CD4-positive, alpha-beta T cell treated with Interleukin-12 subunit alpha and Interleukin-12 subunit beta, for 1 hour (primary cell): Measurements from ENCODE around the gene FAM124A.
A peak's percentile ranks its signal among the peaks of the same experiment; 100 is the strongest.
"Not testable (repeated sequence)": the region's sequence is repeated elsewhere in the genome, so short reads cannot be mapped to it uniquely, and the experiment has no call there.

Source experiments
- DNase-seq: peaks from one replicate; pipeline ENCODE4 v3.0.0-alpha.2; 2020

FAM124A gene

DNA sequence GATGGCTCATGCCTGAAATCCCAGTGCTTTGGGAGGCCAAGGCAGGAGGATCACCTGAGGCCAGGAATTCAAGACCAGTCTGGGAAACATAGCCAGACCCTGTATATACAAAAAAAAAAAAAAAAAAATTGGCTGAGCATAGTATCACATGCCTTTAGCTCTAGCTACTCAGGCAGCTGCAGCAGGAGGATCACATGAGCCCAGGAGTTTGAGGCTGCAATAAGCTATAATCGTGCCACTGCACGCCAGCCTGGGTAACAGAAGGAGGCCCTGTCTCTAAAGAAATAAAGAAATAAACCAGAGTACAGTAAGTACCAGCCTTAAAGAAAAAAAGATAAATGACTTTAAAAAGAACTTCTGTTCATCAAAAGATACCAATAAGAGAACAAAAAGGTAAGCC, 52.9 kb downstream of the FAM124A start:
- DNase-seq, result no peak

DNA sequence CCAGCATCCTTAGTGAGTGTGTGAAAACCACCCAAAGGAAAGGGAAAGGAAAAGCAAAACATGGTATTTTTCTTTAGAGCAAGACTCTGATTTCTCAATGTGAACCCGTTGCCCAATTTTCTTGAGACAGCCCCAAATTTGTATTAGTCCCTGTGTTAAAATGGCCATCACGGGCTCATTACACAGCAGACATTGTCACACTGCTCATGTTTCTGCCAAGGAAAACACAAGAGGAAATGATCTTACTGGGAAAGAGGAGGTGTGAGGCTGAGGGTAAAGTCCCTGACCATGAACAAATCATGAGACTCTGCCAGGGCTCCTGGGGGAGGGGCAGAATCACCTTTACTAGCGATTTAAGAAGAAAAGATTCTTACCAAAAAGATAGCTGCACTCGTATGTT, 54.4 kb downstream of the FAM124A start:
- no peak for DNase-seq

DNA sequence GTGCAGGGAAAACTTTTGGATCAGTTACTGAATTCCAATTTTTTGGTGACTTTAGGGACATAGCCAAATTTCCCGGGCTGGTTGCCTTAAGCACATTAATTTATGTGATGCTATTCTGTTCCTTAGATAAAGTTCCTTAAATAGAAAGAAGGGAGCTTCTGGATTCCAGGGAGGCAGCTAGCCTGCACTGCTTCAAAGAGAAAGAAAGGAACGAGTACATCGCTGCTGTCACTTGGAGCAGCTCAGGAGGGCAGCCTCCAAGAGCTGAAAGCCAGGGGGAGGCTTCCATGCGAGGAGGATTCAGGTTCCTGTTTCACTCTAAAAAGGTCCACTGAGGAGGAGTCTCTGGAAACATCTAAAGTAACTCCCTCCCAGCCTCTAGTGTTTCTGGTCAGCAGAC, 55.7 kb downstream of the FAM124A start:
- no peak for DNase-seq

DNA sequence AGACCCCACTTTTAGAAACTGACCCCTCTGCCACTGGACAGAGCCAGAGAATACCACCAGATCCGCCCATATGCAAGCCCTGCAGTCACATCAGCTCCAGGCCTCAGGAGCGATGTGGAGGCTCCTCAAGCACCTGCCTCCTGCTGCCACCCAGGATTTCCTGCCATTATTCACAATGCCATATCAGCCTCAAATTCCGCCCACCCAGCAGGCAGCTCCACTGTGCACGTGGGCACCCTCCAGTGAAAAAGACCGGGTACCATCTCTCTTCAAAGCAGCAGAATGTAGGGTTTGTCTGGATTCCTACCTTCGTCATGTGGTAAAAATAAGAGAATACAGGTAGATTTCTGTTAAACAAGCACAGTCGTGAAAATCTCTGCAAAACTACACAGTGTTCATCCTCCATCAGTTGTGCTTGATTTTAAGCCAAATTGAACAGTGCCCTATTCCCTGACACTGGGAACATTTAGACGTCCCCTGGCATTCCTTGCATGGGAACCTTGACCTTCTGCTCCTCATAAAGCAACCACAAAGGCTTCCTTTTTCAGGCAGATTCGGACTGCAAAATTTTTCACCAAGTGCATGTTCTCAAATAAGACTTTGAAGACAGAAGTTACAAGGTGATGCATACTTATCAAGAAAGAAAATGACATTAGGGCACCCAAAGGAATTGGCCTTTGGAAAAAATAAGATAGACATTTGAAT, 56.4 kb downstream of the FAM124A start:
- DNase-seq, result no peak

DNA sequence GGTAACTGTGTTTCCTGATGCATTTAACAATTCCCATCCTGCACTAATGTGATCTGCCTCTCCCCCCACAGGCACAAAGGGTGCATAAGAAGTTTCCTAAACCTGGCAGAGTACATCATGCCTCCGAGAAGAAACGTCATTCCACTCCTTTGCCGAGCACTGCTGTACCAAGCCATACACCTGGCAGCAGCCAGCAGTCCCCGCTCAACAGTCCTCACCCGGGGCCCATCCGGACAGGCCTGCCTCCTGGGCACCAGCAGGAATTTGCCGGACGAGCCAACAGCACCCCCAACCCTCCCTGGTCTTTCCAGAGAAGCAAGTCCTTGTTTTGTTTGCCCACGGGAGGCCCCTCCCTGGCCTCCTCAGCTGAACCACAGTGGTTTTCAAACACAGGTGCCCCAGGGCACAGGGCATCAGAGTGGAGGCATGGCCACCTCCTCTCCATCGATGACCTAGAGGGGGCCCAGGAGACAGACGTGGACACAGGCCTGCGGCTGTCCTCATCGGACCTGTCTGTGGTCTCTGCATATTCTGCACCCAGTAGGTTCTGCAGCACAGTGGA, 58.3 kb downstream of the FAM124A start:
- no peak for DNase-seq

DNA sequence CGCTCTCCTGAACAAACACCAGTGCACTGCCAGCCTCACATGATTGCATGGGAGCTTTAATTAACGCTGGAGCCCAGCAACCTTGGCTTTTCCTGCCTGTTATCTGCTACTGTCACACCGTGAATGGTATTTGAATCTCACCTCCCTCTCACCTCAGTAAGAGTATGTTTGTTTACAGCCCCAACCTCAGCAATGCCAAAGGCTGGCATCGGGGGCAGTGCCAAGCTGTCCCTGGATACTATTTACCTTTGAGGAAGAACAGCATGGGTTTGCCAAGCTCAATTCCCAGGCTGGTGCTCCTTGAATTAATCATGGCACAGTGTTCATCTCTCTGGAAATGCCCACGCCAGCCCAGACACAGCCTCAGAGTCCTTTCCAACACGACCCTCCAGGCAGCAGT, 60.1 kb downstream of the FAM124A start:
- no peak for DNase-seq

DNA sequence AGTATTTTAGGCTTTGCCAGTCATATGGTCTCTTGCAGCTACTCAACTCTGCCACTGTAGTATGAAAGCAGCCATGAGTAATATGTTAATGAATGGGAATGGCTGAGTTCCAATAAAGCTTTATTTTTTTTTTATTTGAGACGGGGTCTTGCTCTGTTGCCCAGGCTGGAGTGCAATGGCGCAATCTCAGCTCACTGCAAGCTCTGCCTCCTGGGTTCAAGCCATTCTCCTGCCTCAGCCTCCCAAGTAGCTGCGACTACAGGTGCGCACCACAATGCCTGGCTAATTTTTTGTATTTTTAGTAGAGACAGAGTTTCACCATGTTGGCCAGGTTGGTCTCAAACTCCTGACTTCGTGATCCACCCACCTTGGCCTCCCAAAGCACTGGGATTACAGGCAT, 60.7 kb downstream of the FAM124A start:
- DNase-seq, result not testable (repeated sequence)

DNA sequence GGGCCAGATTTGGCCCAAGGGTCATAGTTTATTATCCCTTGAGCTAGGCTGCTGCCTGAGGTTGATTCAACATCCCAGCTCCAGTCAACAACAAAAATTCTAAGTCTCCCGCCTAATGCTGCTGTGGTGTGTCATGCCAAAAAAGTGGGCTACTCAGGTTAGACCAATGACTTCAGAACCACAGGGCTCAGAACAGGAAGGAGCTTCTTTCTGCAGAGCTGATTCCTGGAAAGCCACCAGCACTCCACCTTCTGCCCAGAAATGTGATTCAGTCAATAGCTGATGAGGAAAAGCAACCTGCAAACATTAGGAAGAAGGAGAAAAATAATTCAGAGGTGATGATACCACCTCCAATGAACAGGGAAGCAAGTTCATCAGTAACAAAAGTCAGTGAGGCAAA, 61.2 kb downstream of the FAM124A start:
- DNase-seq, result no peak

DNA sequence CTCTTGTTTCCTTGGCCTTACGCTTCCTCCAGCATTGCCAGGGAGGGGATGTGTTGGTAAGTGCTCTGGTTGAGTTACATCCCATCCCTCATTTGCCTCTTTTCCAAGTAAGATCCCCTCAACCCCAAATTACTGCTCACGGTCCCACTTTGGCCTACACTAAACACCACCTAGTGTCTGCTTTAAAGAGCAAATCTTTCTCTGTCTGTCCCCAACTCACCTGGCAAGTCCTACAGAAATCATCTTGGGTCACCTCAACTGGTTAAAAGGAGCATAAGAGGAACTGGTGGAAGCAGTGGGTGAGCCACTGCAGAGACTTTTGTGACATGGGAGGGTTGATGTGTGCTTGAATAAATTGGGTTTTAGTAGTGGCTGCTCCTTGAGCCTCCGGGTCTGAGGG, 62.1 kb downstream of the FAM124A start:
- DNase-seq, result no peak

DNA sequence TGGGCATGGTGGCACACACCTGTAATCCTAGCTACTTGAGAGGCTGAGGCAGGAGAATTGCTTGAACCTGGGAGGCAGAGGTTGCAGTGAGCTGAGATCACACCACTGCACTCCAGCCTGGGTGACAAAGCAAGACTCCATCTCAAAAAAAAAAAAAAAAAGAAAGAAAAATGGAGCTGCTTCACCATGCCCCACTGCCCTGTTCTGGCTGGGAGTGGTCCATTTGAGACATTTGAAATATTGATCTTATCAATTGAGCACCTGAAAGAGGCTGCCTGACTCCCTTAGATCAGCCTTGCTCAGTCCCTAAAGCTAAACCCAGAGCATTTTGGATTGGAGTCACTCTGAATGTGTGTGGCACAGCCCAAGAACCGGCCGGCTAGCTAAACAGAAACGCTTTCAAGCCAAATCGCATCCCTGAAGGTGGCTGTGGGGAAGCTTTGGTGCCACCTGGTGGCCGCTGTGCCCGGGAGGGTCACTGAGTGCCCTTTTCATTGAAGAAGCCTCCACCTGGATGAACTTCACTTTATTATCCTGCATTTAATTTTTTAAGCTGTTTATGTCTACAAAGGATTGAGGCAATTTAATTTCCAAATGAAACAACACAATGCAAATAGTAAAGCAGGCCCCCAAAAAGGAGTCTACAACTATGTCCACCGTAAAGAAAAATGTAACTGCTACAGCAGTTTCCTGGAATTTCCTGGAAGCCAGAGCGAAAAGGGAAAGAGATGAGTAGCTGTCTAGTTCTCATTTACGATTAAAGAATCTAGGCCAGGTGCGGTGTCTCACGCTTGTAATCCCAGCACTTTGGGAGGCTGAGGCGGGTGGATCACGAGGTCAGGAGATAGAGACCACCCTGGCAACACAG, 64.2 kb downstream of the FAM124A start:
- peak; percentile 61 for DNase-seq

DNA sequence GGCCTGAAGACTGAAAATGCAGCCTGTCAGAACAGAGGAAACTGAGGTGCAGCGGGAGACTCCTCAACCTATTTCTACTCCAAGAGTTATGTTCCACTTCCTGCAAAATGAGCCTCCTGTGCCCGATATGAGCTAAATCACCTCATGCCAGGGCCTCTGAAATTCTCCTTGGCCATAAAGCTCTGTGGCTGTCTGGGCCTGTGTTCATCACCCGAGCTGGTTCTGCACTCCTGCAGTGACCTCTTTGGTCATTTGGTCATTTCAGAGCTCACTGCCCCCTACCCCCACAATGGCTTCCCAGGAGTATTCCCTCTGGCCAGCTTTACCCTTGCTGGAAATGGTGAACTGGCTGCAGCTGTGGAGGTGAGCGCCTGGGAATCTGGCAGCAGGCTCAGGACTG, 65.6 kb downstream of the FAM124A start:
- no peak for DNase-seq

DNA sequence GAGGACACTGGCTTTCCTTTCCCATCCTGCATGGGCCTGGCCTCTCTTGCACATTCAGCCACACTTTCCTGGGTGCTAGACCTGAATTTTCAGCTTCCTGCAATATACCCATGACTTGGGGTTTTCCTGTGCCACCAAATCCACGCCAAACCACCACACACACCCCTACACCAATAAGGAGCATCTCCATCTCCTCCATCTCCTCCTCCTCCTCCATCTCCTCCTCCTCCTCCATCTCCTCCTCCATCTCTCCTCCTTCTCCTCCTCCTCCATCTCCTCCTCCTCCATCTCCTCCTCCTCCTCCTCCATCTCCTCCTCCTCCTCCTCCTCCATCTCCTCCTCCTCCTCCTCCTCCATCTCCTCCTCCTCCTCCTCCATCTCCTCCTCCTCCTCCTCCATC, 66.1 kb downstream of the FAM124A start:
- not testable (repeated sequence) for DNase-seq

DNA sequence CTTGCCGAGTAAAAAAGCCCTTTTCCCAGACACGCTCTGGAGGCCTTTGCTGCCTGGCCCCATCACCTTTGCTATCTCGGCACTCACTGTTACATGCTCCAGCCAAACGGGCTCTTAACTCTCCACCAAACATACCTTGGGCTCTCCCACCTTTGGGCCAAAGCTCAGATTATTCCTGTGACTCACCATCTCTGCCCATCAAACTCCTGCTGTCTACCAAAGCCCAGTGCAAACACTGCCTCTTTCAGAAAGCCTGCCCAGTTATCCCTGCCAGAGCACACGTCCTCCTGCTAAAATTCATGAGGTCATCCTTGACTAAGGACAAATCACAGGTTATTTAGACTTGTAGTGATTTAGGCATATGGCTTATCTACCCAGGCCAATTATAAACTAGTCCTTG, 69.1 kb downstream of the FAM124A start:
- DNase-seq, result no peak

DNA sequence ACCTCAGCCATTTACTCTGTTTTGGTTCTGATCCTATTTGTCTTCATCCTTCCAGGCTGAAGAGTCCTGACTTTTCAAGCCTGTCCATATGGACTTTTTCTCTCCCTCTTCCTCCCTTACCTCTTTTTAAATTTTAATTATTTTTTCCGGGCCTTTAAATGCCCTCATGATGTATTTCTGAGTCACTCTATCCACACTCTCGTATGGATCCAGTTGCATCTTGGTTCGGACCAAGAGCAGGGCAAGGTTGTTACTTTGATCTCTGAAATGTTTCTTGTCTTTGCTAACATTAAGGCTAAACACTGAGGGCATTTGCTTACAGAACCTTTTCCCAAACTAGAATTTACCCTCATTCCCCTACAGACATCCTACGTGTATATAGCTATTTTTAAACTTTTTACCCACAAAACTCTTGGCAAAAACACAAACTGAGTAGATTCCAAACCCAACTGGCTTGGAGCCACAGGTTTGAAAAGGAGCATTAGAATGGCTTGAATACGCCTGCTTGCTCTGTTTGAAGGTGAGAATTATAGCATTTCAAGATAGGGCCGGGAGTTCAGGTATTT, 69.9 kb downstream of the FAM124A start:
- DNase-seq, result no peak

DNA sequence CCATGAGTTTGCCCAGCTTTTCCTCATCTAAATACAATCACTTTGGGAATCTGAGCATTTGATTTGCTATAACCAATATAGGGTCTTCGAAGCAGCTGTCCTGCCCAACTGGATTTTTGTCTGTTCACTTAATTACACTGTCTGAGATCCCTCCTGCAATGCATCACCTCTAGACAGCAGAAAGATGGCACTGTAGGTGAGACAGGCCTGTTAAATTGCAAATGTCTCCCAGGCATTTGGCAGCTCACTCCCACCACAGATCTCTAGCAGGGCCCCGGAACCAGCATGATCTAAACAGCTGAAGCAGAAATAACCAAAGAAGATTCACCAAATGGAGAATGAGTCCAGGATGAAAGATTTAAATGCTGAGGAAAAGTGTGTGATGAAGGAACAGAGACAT, 75.4 kb downstream of the FAM124A start:
- no peak for DNase-seq

DNA sequence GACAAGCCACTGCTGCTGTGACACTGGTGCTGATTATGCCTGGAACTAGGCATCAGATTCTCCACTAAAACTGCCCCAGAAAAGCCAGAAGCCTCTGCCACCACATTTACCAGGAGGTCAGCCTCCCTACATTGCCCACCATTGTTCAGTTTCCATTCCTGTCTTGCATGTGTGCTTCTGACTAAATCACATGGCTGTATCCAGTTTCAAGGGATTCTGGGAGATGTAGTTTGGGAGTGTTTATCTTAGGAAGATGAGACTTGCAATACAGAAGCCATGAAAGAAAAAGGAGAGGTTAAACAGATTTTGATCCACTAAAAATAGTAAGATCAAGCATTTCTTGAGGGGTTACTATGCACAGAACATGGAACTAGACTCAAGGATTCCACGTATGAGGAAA, 76.6 kb downstream of the FAM124A start:
- no peak for DNase-seq

DNA sequence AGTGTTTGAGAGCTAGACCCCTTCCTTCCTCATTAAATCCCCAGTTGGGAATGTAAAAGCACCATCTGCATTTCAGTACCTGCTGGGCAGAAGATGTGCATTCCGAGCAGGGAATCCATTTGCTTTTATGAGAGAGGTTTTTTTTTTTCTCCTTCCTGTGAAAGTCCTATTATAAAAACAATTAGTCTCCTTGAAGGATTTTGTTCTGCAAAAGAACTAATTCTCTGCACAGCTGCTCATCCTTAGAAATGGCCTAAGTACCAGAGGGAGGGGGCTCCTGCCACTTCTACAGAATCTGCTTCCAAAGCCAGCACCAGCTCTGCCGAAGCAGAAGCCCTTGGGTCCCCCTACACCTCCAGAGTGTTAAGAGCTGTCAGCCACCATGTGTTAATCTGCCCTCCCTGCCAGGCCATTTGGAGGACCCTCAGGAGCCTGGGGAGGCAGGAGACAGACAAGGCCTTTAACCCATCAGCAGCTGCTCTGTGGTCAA, 80.9 kb downstream of the FAM124A start:
- no peak for DNase-seq

DNA sequence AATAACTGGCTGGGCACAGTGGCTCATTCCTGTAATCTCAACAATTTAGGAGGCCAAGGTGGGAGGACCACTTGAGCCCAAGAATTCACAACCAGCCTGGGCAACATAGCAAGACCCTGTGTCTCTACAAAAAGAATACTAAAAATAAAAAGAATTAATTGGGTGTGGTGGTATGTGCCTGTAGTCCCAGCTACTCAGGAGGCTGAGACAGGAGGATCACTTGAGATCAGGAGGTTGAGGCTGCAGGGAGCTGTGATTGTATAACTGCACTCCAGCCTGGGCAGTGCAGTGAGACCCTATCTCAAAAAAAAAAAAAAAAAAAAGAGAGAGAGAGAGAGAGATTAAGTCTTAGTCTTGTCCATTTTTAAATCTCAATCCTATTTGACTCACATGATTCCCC, 81.7 kb downstream of the FAM124A start:
- DNase-seq, result no peak

DNA sequence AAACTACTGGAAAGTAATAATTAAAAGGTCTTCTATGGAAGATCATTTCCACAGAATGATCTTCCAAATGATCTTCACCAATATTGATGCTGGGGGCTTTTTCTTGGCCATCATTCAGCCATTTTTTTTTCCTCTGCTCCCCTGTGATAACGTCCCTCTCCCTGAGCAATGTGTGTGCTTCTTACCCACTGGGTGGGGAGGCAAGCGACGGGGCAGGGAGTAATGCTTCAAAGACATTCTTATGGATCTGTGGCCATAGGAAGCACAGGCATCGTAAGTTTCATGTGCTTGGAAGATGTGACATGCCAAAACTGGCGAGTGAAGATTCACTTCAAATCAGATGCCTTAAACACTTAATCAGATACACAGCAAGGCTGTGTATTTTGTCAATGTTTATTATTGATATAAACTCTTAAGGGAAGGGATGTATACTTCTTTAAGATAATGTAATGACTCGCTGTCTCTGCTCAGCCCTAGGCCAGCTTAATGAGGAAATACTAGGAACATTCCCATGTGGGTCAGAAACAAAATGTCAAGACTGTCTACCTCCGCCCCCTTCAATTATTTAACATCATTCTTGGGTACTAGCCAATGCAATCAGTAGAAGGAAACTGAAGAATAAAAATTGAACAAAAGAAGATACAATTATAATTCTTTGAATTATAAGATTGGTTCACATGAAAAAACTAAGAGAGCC, 83.2 kb downstream of the FAM124A start:
- no peak for DNase-seq

DNA sequence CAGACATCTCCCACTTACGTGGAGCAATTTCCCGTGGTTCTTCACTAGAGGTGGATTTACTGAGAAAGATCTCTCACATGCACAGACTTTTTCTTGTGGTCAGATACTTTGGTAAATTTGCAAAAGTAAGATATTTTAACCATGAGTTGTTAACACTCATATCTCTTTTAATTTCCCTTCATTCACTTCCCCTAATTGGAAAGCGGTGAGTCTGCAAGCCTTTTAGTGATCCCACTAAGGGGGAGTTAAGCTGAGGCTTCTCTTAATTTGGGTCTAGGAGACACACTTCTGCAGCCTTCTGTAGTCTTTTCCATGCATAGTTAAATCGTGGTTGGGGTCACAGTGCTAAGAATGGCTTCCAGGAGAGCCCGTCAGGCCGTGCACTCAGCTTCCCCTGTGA, 86.6 kb downstream of the FAM124A start:
- no peak for DNase-seq

DNA sequence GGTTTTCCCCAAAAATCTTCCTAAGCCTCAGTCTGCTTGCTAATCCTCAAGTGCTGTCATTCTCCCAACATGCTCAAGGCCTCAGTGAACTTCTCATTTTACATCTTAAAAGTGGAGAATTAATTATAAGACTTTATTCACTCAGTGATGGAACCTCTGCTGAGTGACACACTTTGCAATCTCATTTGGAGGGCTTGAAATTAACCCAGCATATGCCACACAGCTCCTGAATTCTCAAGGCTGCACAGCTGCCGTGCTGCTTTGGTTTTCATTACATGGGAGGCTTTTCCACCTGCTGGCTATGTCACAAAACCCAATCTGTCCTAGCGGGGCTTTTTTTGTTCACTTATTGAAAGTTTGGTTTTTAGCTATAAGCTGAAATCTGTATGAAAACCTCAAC, 89.0 kb downstream of the FAM124A start:
- no peak for DNase-seq

DNA sequence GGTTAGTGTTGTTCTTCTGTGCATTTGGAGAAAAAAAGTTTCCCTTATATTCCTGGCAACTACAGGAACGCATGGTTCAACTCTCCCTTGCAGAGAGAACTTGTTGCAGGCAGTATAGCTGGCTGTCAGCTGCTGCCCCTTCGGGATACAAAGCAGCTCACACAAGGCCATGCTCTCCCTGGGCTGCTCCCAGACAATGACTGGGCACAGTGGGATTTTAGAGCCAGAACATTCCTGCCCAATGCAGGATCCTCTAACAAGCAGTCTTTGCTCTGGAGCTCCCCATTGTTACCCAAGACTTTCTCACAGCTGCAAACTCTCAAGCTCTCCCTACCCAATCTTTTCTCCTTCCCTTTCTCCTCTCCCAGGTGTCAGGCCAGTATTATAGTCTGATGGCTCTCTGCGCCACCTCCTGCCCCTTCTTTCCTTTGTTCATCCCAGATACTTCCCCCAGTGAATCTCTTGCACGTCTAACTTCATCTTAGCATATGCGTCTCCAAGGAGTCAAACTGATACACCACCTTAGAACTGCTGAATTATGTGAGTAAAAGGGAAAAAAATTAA, 89.8 kb downstream of the FAM124A start:
- DNase-seq, result no peak

DNA sequence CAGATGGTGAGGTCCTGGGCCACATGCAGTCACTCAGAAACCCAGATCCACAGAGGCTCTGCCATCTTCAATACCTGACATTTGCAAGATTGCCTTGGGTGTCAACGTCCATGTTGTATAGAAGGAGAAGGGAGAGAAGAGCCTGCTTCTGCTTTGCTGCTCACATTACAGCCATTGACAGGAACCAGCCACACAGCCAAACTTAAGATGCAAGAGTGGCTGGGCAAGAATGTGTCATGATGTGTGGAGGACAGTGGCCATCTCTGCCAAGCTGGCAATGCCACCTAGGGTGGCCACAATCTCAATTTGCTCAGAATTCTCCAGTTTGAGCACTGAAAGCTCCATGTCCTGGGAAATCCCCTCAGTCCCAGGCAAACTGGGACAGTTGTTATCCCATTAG, 91.4 kb downstream of the FAM124A start:
- no peak for DNase-seq
